Glutamatergic neuron (in vitro differentiated cells): ENCODE results near the gene WASL. TPM values are rescaled to one million over a fixed set of nuclear protein-coding genes. Genes with fewer than 3 reads are reported as not detected.

Experiments used
- DNase-seq: peaks from one replicate; pipeline ENCODE4 v3.0.0; 2022
- H3K27ac Mint-ChIP-seq: one replicate; pipeline ENCODE4 v1.8.0; 2020; ENCODE audit warnings: mild to moderate bottlenecking, mixed read lengths, inconsistent platforms; ENCODE audit not compliant: unreplicated experiment
- H3K27me3 Mint-ChIP-seq: one replicate; pipeline ENCODE4 v1.8.0; 2020; ENCODE audit warnings: mild to moderate bottlenecking, moderate library complexity, mixed read lengths, inconsistent platforms; ENCODE audit not compliant: unreplicated experiment
- H3K36me3 Mint-ChIP-seq: one replicate; pipeline ENCODE4 v1.8.0; 2020; ENCODE audit warnings: mild to moderate bottlenecking, mixed read lengths, inconsistent platforms; ENCODE audit not compliant: unreplicated experiment
- H3K4me1 Mint-ChIP-seq: one replicate; pipeline ENCODE4 v1.8.0; 2020; ENCODE audit warnings: mild to moderate bottlenecking, low read depth, mixed read lengths, inconsistent platforms; ENCODE audit not compliant: unreplicated experiment
- H3K4me3 Mint-ChIP-seq: one replicate; pipeline ENCODE4 v1.8.0; 2020; ENCODE audit warnings: mild to moderate bottlenecking, mixed read lengths, inconsistent platforms; ENCODE audit not compliant: unreplicated experiment
- H3K9me3 Mint-ChIP-seq: one replicate; pipeline ENCODE4 v1.8.0; 2020; ENCODE audit warnings: mild to moderate bottlenecking, moderate library complexity, mixed read lengths, inconsistent platforms; ENCODE audit not compliant: unreplicated experiment
- total RNA-seq: library from RNA; stranded (reverse); fragmentation: NEBNext Ultra II Directional; extraction: Animal tissue kit (Norgen Biotek cat#: 25700); gene quantifications from one replicate; pipeline ENCODE4 v1.2.1, GENCODE V29; 2021; ENCODE audit not compliant: unreplicated experiment
- TF ChIP-seq, protein P1 (sequence below): fragments of 200-600 bp; sonication (generic); IDR thresholded peaks from one replicate; pipeline ENCODE4 v1.5.0; 2021; ENCODE audit not compliant: partially characterized antibody, unreplicated experiment

The WASL gene
- total RNA-seq, 1 donor from 2014 or later, result 33.0 TPM

- no peak for DNase-seq
- no peaks in the 10 kb centered on the region for H3K9me3 Mint-ChIP-seq
- H3K4me1 Mint-ChIP-seq, result peaks cover 12% of the 10 kb centered on the region
- no peaks in the 10 kb centered on the region for H3K27me3 Mint-ChIP-seq
- H3K4me3 Mint-ChIP-seq, result no peak overlapping the region
- no peak overlapping the region for H3K27ac Mint-ChIP-seq
- H3K36me3 Mint-ChIP-seq, result no peaks in the 10 kb centered on the region
- TF ChIP-seq, protein P1, sequence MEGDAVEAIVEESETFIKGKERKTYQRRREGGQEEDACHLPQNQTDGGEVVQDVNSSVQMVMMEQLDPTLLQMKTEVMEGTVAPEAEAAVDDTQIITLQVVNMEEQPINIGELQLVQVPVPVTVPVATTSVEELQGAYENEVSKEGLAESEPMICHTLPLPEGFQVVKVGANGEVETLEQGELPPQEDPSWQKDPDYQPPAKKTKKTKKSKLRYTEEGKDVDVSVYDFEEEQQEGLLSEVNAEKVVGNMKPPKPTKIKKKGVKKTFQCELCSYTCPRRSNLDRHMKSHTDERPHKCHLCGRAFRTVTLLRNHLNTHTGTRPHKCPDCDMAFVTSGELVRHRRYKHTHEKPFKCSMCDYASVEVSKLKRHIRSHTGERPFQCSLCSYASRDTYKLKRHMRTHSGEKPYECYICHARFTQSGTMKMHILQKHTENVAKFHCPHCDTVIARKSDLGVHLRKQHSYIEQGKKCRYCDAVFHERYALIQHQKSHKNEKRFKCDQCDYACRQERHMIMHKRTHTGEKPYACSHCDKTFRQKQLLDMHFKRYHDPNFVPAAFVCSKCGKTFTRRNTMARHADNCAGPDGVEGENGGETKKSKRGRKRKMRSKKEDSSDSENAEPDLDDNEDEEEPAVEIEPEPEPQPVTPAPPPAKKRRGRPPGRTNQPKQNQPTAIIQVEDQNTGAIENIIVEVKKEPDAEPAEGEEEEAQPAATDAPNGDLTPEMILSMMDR, result no peak
Observed at GRCh38 chr7:123770378-123770777, 21.6 kb upstream of the WASL start.

GRCh38 chr7:123769371-123769770 is 20.6 kb upstream of the WASL start:
- Mint-ChIP-seq H3K36me3 (no peaks in the 10 kb centered on the region), H3K27me3 (no peaks in the 10 kb centered on the region), H3K9me3 (no peaks in the 10 kb centered on the region), H3K27ac (no peak overlapping the region), H3K4me1 (peaks cover 12% of the 10 kb centered on the region), H3K4me3 (no peak overlapping the region)
- no peak for DNase-seq
- TF ChIP-seq, protein P1, result no peak

DNA sequence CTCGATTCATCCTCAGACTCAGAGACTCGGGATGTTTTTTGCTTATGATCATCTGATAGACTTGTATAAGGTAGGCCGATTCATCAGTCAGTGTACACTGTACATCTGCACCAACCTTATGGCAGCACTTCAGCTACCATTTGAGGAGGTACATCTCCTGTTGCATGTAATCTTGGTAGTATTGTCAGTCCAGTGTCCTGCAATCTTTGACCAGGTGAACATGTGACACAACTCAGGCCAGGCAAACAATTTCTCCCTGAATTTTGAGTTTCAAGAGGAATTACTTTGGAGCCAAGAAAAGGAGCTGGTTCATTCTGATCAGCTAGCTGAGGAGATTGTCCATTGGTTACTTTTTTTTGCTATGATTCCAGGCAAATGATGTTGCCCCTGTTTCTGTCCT is 19.7 kb upstream of the WASL start:
- TF ChIP-seq, protein P1, result no peak
- Mint-ChIP-seq H3K36me3 (peaks cover 4% of the 10 kb centered on the region), H3K27ac (no peak overlapping the region), H3K27me3 (no peaks in the 10 kb centered on the region), H3K9me3 (no peaks in the 10 kb centered on the region), H3K4me3 (no peak overlapping the region), H3K4me1 (peaks cover 12% of the 10 kb centered on the region)
- DNase-seq, result no peak

DNA sequence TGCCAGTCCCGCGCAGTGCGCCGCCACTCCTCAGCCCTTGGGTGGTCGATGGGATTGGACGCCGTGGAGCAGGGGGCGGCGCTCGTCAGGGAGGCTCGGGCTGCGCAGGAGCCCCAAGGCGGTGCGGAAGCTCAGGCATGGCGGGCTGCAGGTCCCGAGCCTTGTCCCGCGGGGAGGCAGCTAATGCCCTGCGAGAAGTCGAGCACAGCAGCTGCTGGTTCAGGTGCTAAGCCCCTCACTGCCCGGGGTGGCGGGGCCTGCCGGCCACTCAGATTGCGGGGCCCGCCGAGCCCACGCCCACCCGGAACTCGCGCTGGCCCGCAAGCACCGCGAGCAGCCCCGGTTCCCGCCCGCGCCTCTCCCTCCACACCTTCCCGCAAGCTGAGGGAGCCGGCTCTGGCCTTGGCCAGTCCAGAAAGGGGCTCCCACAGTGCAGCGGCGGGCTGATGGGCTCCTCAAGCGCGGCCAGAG is 14.4 kb upstream of the WASL start:
- H3K27ac Mint-ChIP-seq, result no peak overlapping the region
- peaks cover 3% of the 10 kb centered on the region for H3K4me1 Mint-ChIP-seq
- no peak for DNase-seq
- H3K27me3 Mint-ChIP-seq, result no peaks in the 10 kb centered on the region
- TF ChIP-seq, protein P1, result no peak
- H3K36me3 Mint-ChIP-seq, result peaks cover 16% of the 10 kb centered on the region
- H3K4me3 Mint-ChIP-seq, result no peak overlapping the region
- H3K9me3 Mint-ChIP-seq, result no peaks in the 10 kb centered on the region

DNA sequence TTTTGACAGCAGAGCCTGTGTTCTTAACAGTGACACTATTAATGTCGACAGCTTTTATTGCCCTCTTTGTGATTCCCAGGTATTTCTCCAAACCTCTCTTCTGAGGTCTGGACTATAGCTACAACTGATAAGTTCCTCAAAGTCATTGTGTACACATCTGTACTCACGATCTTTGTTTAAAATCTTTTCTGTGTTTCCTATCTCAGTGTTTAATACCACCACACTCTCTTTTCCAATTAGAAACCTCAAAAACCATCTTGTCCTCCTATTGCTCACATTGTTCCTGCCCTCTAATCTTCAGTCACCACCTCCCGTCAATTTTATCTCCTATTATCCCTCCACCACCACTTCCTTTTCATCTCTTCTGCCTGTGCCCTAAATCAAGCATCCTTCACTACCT is 12.9 kb upstream of the WASL start:
- DNase-seq, result no peak
- Mint-ChIP-seq H3K27ac (no peak overlapping the region), H3K4me3 (no peak overlapping the region), H3K9me3 (no peaks in the 10 kb centered on the region), H3K27me3 (no peaks in the 10 kb centered on the region), H3K36me3 (peaks cover 16% of the 10 kb centered on the region), H3K4me1 (peaks cover 3% of the 10 kb centered on the region)
- TF ChIP-seq, protein P1, result no peak
